K562 (cell line): Measurements from ENCODE around the gene COQ3. TPM values are rescaled to one million over a fixed set of nuclear protein-coding genes. Genes with fewer than 3 reads are reported as not detected.

ENCODE experiments used
- ATAC-seq: fragments of 200-7000 bp; cut with Tn5 transposase; 3 replicates; pipeline ENCODE4 v1.9.1; 2020; ENCODE audit warnings: moderate library complexity
- BruUV-seq: library from RNA; stranded (reverse); fragments of 400-500 nt; replicated peaks from 2 replicates; lab custom pipeline; 2021; lab: Mats Ljungman, UMichigan
- CTCF ChIA-PET: fragments of 300-600 bp; formaldehyde crosslinking; extraction: SDS; loops from one replicate; lab custom pipeline; 2021; ENCODE audit warnings: low intra/inter-chr PET ratio; lab: Yijun Ruan, JAX
- POLR2A ChIA-PET: fragments of 300-600, 350-650 bp; sonication (Branson Sonifier 250); formaldehyde crosslinking; extraction: SDS; loops from one replicate; lab custom pipeline; 2021; ENCODE audit warnings: antibody characterized with exemption, inconsistent platforms; lab: Yijun Ruan, JAX
- DNase-seq, 4 experiments: peaks; one replicate each; pipeline versions ENCODE4 v3.0.0 to v3.0.0-alpha.2; 2011 to 2018; ENCODE audit warnings: low spot score in 3 of 4, mixed read lengths in 3 of 4; ENCODE audit errors: extremely low read depth in 1 of 4
- FAIRE-seq: peaks from 2 replicates; lab custom pipeline; 2011; peaks lifted over from hg19 to GRCh38; lab: Jason Lieb, UNC
- H2AFZ ChIP-seq: 2 replicates; pipeline ENCODE4 v1.6.0; 2011; ENCODE audit warnings: low read depth, low read length, control low read depth, inconsistent platforms
- H3K27ac ChIP-seq: fragments of 200-600 bp; 3 replicates; pipeline ENCODE4 v1.8.0; 2011; ENCODE audit warnings: low read depth, mild to moderate bottlenecking, control low read depth, inconsistent platforms, low read length, moderate library complexity, mixed read lengths; ENCODE audit errors: extremely low read depth
- H3K27me3 ChIP-seq, 2 experiments: fragments of 300-600 bp in 1 of 2; 2 replicates in 1 of 2; 3 replicates in 1 of 2; pipeline versions ENCODE4 v1.6.0 to v1.8.0; 2011; ENCODE audit warnings: inconsistent platforms in 2 of 2, low read length in 2 of 2, mild to moderate bottlenecking in 1 of 2, mixed read lengths in 1 of 2, moderate library complexity in 1 of 2; ENCODE audit not compliant: control insufficient read depth in 2 of 2, insufficient read depth in 2 of 2
- H3K36me3 ChIP-seq: fragments of 300-600 bp; 3 replicates; pipeline ENCODE4 v1.8.0; 2011; ENCODE audit warnings: mild to moderate bottlenecking, low read length, inconsistent platforms; ENCODE audit not compliant: control insufficient read depth, insufficient read depth
- H3K4me1 ChIP-seq, 2 experiments: fragments of 200-600 bp in 1 of 2; replicated peaks in 1 of 2; 2 replicates in 1 of 2; 3 replicates in 1 of 2; pipeline versions ENCODE4 v1.5.1 to v1.8.0; 2011; ENCODE audit warnings: inconsistent platforms in 2 of 2, low read length in 2 of 2, mild to moderate bottlenecking in 1 of 2, mixed read lengths in 1 of 2, moderate library complexity in 1 of 2; ENCODE audit not compliant: control insufficient read depth in 2 of 2, insufficient read depth in 2 of 2
- H3K4me2 ChIP-seq: 2 replicates; pipeline ENCODE4 v1.6.1; 2011; ENCODE audit warnings: low read length, control low read depth, inconsistent platforms, mixed read lengths; ENCODE audit not compliant: insufficient read depth
- H3K4me3 ChIP-seq: fragments of 200-600 bp; sonication (generic), shearing (Covaris generic); 2 replicates; pipeline ENCODE4 v1.5.1; 2016; ENCODE audit warnings: control low read depth, inconsistent platforms
- H3K79me2 ChIP-seq: fragments of 200-600 bp; 3 replicates; pipeline ENCODE4 v1.8.0; 2011; ENCODE audit warnings: low read length, inconsistent platforms; ENCODE audit not compliant: control insufficient read depth, insufficient read depth
- H3K9ac ChIP-seq, 2 experiments: 2 replicates each; pipeline versions ENCODE4 v1.6.0 to v1.6.1; 2011; ENCODE audit warnings: low read depth in 2 of 2, low read length in 2 of 2, control low read depth in 1 of 2, inconsistent platforms in 1 of 2, mild to moderate bottlenecking in 1 of 2, mixed read lengths in 1 of 2; ENCODE audit not compliant: insufficient read depth in 1 of 2
- H3K9me1 ChIP-seq: one replicate; pipeline ENCODE4 v1.6.0; 2011; ENCODE audit warnings: inconsistent platforms, mild to moderate bottlenecking, low read length, moderate library complexity; ENCODE audit not compliant: control insufficient read depth, insufficient read depth
- H3K9me3 ChIP-seq: replicated peaks from 2 replicates; pipeline ENCODE4 v1.5.1; 2011; ENCODE audit warnings: low read depth, low read length, inconsistent platforms; ENCODE audit not compliant: control insufficient read depth, insufficient read depth
- H4K20me1 ChIP-seq: replicated peaks from 2 replicates; pipeline ENCODE4 v1.6.1; 2011; ENCODE audit warnings: low read length, inconsistent platforms, mixed read lengths; ENCODE audit not compliant: control insufficient read depth, insufficient read depth
- ATF1 ChIP-seq, 2 experiments: fragments of 450-650 bp in 1 of 2; IDR thresholded peaks; 2 replicates each; pipeline ENCODE4 v1.6.1; 2016; ENCODE audit warnings: missing compliant biosample characterization in 1 of 2, missing genetic modification characterization in 1 of 2
- CREB1 ChIP-seq, 2 experiments: sonication (generic) in 1 of 2; formaldehyde crosslinking in 1 of 2; IDR thresholded peaks; 2 replicates each; pipeline versions ENCODE4 v1.6.1 to v1.8.0; 2012 to 2022; ENCODE audit warnings: inconsistent platforms in 1 of 2, mild to moderate bottlenecking in 1 of 2, missing genetic modification reagents in 1 of 2, moderate library complexity in 1 of 2
- DPF2 ChIP-seq: fragments of 450-650 bp; IDR thresholded peaks from 2 replicates; pipeline ENCODE4 v1.6.1; 2016
- HNRNPH1 ChIP-seq: fragments of 200-400 bp; formaldehyde crosslinking; optimal IDR thresholded peaks from 2 replicates; pipeline ENCODE3; 2017; ENCODE audit warnings: low read depth, mild to moderate bottlenecking, low read length, moderate library complexity
- KDM4B ChIP-seq, 2 experiments: fragments of 450-650 bp in 1 of 2; sonication (generic) in 1 of 2; IDR thresholded peaks; 2 replicates each; pipeline ENCODE4 v1.6.1; 2016 to 2017; ENCODE audit warnings: borderline replicate concordance in 2 of 2, antibody characterized with exemption in 1 of 2, low read depth in 1 of 2, mild to moderate bottlenecking in 1 of 2
- NCOA6 ChIP-seq: fragments of 450-650 bp; IDR thresholded peaks from 2 replicates; pipeline ENCODE4 v1.6.1; 2017; ENCODE audit warnings: mild to moderate bottlenecking
- NFRKB ChIP-seq: fragments of 450-650 bp; IDR thresholded peaks from 2 replicates; pipeline ENCODE4 v1.6.1; 2016; ENCODE audit warnings: low read depth
- POLR3A ChIP-seq: IDR thresholded peaks from 2 replicates; pipeline ENCODE4 v1.6.1; 2011; ENCODE audit warnings: borderline replicate concordance, mild to moderate bottlenecking, moderate library complexity; ENCODE audit not compliant: insufficient read length, insufficient read depth; ENCODE audit errors: extremely low read depth
- RAD51 ChIP-seq: fragments of 450-650 bp; IDR thresholded peaks from 2 replicates; pipeline ENCODE4 v1.7.1; 2016; ENCODE audit warnings: low read depth, mild to moderate bottlenecking, borderline replicate concordance
- TAF9B ChIP-seq: fragments of 450-650 bp; IDR thresholded peaks from 2 replicates; pipeline ENCODE4 v1.6.1; 2018; ENCODE audit warnings: mild to moderate bottlenecking; ENCODE audit not compliant: partially characterized antibody
- ZFP1 ChIP-seq: fragments of 450-650 bp; formaldehyde crosslinking; IDR thresholded peaks from 2 replicates; pipeline ENCODE4 v1.4.0; 2020; ENCODE audit warnings: mild to moderate bottlenecking, mixed read lengths
- ZNF449 ChIP-seq: fragments of 250-450 bp; sonication (Bioruptor Pico); IDR thresholded peaks from 2 replicates; pipeline ENCODE4 v1.8.0; 2022; ENCODE audit warnings: moderate library complexity, mild to moderate bottlenecking, inconsistent platforms
- ZNF77 ChIP-seq: fragments of 250-450 bp; sonication (Bioruptor Pico); IDR thresholded peaks from 2 replicates; pipeline ENCODE4 v1.5.0; 2020
- ZNF830 ChIP-seq: fragments of 250-450 bp; sonication (Bioruptor Pico); IDR thresholded peaks from 2 replicates; pipeline ENCODE4 v1.5.0; 2021; ENCODE audit warnings: mild to moderate bottlenecking
- ZZZ3 ChIP-seq: fragments of 450-650 bp; IDR thresholded peaks from 2 replicates; pipeline ENCODE4 v1.6.1; 2016; ENCODE audit warnings: antibody characterized with exemption, mild to moderate bottlenecking, moderate library complexity
- WGBS: fragments of 100-300 bp; shearing (Covaris generic); methylation state at CpG from one replicate; pipeline ENCODE4 v1.1.6; 2016; ENCODE audit warnings: low coverage, mixed read lengths; ENCODE audit not compliant: insufficient coverage; ENCODE audit errors: missing lambda C conversion rate; 5-methylcytosine and 5-hydroxymethylcytosine counted together
- in situ Hi-C: fragments of 300-500 bp; cut with MboI; formaldehyde crosslinking; loops from 4 replicates; pipeline ENCODE4 v1.15.0; 2018; ENCODE audit warnings: inconsistent platforms, mixed read lengths
- intact Hi-C: fragments of 100-400 bp; cut with micrococcal nuclease; formaldehyde crosslinking; loops from 2 replicates; pipeline ENCODE4 v1.14.2; 2022
- polyA plus RNA-seq, 8 experiments: library from polyadenylated mRNA; depleted of rRNA in 4 of 8; stranded (reverse) in 5 of 8; unstranded in 3 of 8; fragments of >200 nt; fragmentation: Nextera tagmentation in 2 of 8; fragmentation: Illumina TruSeq in 1 of 8; extraction: Ambion mirVana in 2 of 8; extraction: Trizol in 1 of 8; gene quantifications; 2 replicates each; pipeline versions ENCODE4 v1.2.1 to v1.2.3, GENCODE V29; 2011 to 2014; ENCODE audit warnings: inconsistent platforms in 1 of 8, missing spikeins in 1 of 8
- total RNA-seq, 7 experiments: library from RNA; depleted of rRNA in 6 of 7; stranded (reverse); fragments of >200 nt in 6 of 7; fragmentation: Illumina TruSeq in 2 of 7; extraction: Trizol in 2 of 7; gene quantifications; 2 replicates each; pipeline versions ENCODE4 v1.2.1 to v1.2.3, GENCODE V29; 2011 to 2021; ENCODE audit warnings: low replicate concordance in 1 of 7

COQ3 gene
- total and polyA plus RNA-seq, 9 of the 15 experiments (the other 6 are each of a cell fraction or from before 2014, with no cell fraction given): 16.9 to 137 (median 33.9) TPM

GRCh38 chr6:99424761-99425646 lies 31.0 kb upstream of the COQ3 start, which contains the start of gene PNISR:
TSS of gene PNISR (minus strand) at chr6:99425308. CDS start at chr6:99414659, 10,649 bp downstream.
- H3K9ac ChIP-seq: peak within 1 kb of the TSS; percentile 91 to 99
- TSS peak; percentile 56 for BruUV-seq
- peak within 1 kb of the TSS; percentile 93 for H3K4me2 ChIP-seq
- CTCF ChIA-PET: interaction anchor here (1.9 kb wide), 1 partner anchor 90 kb away, joined by 8 read pairs; no protein-coding TSS in a partner anchor
- peaks cover 68% of the 10 kb centered on the region for H3K79me2 ChIP-seq
- DNase-seq (peak; percentile 96 to 97 (median 97)), FAIRE-seq (peak; percentile 94), ATAC-seq (peak; percentile 91)
- peak within 1 kb of the TSS; percentile 79 for H3K4me3 ChIP-seq
- POLR2A ChIA-PET: interaction anchor here (0.6 to 2.8 kb wide), 18 partner anchors 8 to 203 kb away, joined by 3 to 15 read pairs (median 4); partner anchors contain the start of genes CCNC, COQ3 and USP45
- H3K9me1 ChIP-seq: peaks cover 4% of the 10 kb centered on the region
- peak within 1 kb of the TSS; percentile 98 for H2AFZ ChIP-seq
- in situ Hi-C loops (no loop called here), intact Hi-C loops (loop anchor here (1.0 to 5.0 kb wide), 4 partner anchors 31 to 91 kb away; partner anchors contain the start of genes COQ3 and FAXC)
- under 1% methylated on average over 53 of the region's 53 CpGs for WGBS
- H4K20me1 ChIP-seq: peaks cover 22% of the 10 kb centered on the region; the same call in 1 of the 2 replicates
- H3K4me1 ChIP-seq: peaks cover 8 to 20% of the 10 kb centered on the region in 2 experiments; a peak in 4 of 5 replicates
- H3K27me3 ChIP-seq: no peaks in the 10 kb centered on the region
- H3K27ac ChIP-seq: peak within 1 kb of the TSS; percentile 100
- no peaks in the 10 kb centered on the region for H3K9me3 ChIP-seq
- H3K36me3 ChIP-seq: peaks cover 39% of the 10 kb centered on the region
- TF ChIP-seq ZNF77 (CRISPR knock-in tag): no peak
- TF ChIP-seq ZNF449: no peak
- TF ChIP-seq KDM4B (IDR thresholded peaks at IDR 0.05; ENCODE audit: borderline replicate concordance in 2 of 2, low read depth in 1 of 2): peak in 1 of 2 experiments; percentile 88; a peak in 1 of 4 replicates
- TF ChIP-seq NFRKB: peak; percentile 100
- TF ChIP-seq HNRNPH1: no peak
- no peak for TF ChIP-seq ZFP1 (CRISPR knock-in tag)
- TF ChIP-seq DPF2: 0 out of 2 replicates have a peak, but pooled peaks have one; percentile 11
- no peak for TF ChIP-seq ATF1 (CRISPR knock-in tag; IDR thresholded peaks at IDR 0.05)
- peak; percentile 76 for TF ChIP-seq ATF1 (tag; IDR thresholded peaks at IDR 0.05)
- peak; percentile 13; the same call in 1 of the 2 replicates for TF ChIP-seq CREB1 (IDR thresholded peaks at IDR 0.05)
- TF ChIP-seq CREB1 (CRISPR knock-in tag; IDR thresholded peaks at IDR 0.05): no peak; the same call in 1 of the 2 replicates
- TF ChIP-seq TAF9B: peak; percentile 67
- 0 out of 2 replicates have a peak, but pooled peaks have one; percentile 7 for TF ChIP-seq ZZZ3
- TF ChIP-seq RAD51: peak; percentile 91
- no peak for TF ChIP-seq ZNF830 (CRISPR knock-in tag)
- no peak for TF ChIP-seq POLR3A
- no peak for TF ChIP-seq NCOA6
